ENCODE measurements around the gene C9orf43.
"Not testable (repeated sequence)": the region's sequence is repeated elsewhere in the genome, so short reads cannot be mapped to it uniquely, and the experiment has no call there.

The C9orf43 gene

GRCh38 chr9:113421726-113422125, 11.2 kb downstream of the C9orf43 start:
- Mint-ChIP-seq H3K27me3 (no peaks in the 10 kb centered on the region), H3K9me3 (ENCODE audit: low read depth) (no peaks in the 10 kb centered on the region), H3K36me3 (no peaks in the 10 kb centered on the region), H3K27ac (no peak overlapping the region), H3K4me1 (ENCODE audit: low read depth) (no peaks in the 10 kb centered on the region), H3K4me3 (no peak overlapping the region)

GRCh38 chr9:113425072-113425471, 14.5 kb downstream of the C9orf43 start:
- Mint-ChIP-seq H3K9me3 (ENCODE audit: low read depth) (no peaks in the 10 kb centered on the region), H3K27ac (no peak overlapping the region), H3K36me3 (no peaks in the 10 kb centered on the region), H3K4me3 (no peak overlapping the region), H3K27me3 (no peaks in the 10 kb centered on the region), H3K4me1 (ENCODE audit: low read depth) (no peaks in the 10 kb centered on the region)

GRCh38 chr9:113426701-113427100, 16.2 kb downstream of the C9orf43 start:
- Mint-ChIP-seq H3K27me3 (no peaks in the 10 kb centered on the region), H3K9me3 (ENCODE audit: low read depth) (no peaks in the 10 kb centered on the region), H3K4me3 (no peak overlapping the region), H3K36me3 (no peaks in the 10 kb centered on the region), H3K27ac (no peak overlapping the region), H3K4me1 (ENCODE audit: low read depth) (no peaks in the 10 kb centered on the region)

- no peak overlapping the region for H3K4me3 Mint-ChIP-seq
- H3K27me3 Mint-ChIP-seq: no peaks in the 10 kb centered on the region
- H3K4me1 Mint-ChIP-seq (ENCODE audit: low read depth): no peaks in the 10 kb centered on the region
- no peaks in the 10 kb centered on the region for H3K36me3 Mint-ChIP-seq
- H3K9me3 Mint-ChIP-seq (ENCODE audit: low read depth): no peaks in the 10 kb centered on the region
- no peak overlapping the region for H3K27ac Mint-ChIP-seq
Observed at GRCh38 chr9:113427629-113428028, 17.1 kb downstream of the C9orf43 start.

- H3K27ac Mint-ChIP-seq: no peak overlapping the region
- no peaks in the 10 kb centered on the region for H3K36me3 Mint-ChIP-seq
- no peaks in the 10 kb centered on the region for H3K4me1 Mint-ChIP-seq (ENCODE audit: low read depth)
- no peak overlapping the region for H3K4me3 Mint-ChIP-seq
- H3K9me3 Mint-ChIP-seq (ENCODE audit: low read depth): no peaks in the 10 kb centered on the region
- no peaks in the 10 kb centered on the region for H3K27me3 Mint-ChIP-seq
Observed at GRCh38 chr9:113428062-113428615, 17.6 kb downstream of the C9orf43 start.

- Mint-ChIP-seq H3K27me3 (no peaks in the 10 kb centered on the region), H3K4me1 (ENCODE audit: low read depth) (no peaks in the 10 kb centered on the region), H3K27ac (no peak overlapping the region), H3K9me3 (ENCODE audit: low read depth) (no peaks in the 10 kb centered on the region), H3K36me3 (no peaks in the 10 kb centered on the region), H3K4me3 (no peak overlapping the region)
Observed at GRCh38 chr9:113431191-113431590, 20.6 kb downstream of the C9orf43 start.

GRCh38 chr9:113436728-113437515, 26.4 kb downstream of the C9orf43 start:
- Mint-ChIP-seq H3K36me3 (no peaks in the 10 kb centered on the region), H3K4me3 (no peak overlapping the region), H3K9me3 (ENCODE audit: low read depth) (no peaks in the 10 kb centered on the region), H3K27ac (no peak overlapping the region), H3K27me3 (no peaks in the 10 kb centered on the region), H3K4me1 (ENCODE audit: low read depth) (no peaks in the 10 kb centered on the region)

- not testable (repeated sequence) for H3K4me1 Mint-ChIP-seq (ENCODE audit: low read depth); H3K9me3 Mint-ChIP-seq (ENCODE audit: low read depth); H3K4me3 Mint-ChIP-seq; H3K27me3 Mint-ChIP-seq; H3K36me3 Mint-ChIP-seq; H3K27ac Mint-ChIP-seq
Observed at GRCh38 chr9:113437716-113438115, 27.2 kb downstream of the C9orf43 start.

- Mint-ChIP-seq H3K36me3 (no peaks in the 10 kb centered on the region), H3K27ac (no peak overlapping the region), H3K27me3 (no peaks in the 10 kb centered on the region), H3K4me1 (ENCODE audit: low read depth) (no peaks in the 10 kb centered on the region), H3K9me3 (ENCODE audit: low read depth) (no peaks in the 10 kb centered on the region), H3K4me3 (no peak overlapping the region)
Observed at GRCh38 chr9:113444736-113445135, 34.2 kb downstream of the C9orf43 start.

GRCh38 chr9:113446323-113446740, 35.8 kb downstream of the C9orf43 start:
- H3K27ac Mint-ChIP-seq: no peak overlapping the region
- H3K4me1 Mint-ChIP-seq (ENCODE audit: low read depth): no peaks in the 10 kb centered on the region
- H3K4me3 Mint-ChIP-seq: no peak overlapping the region
- no peaks in the 10 kb centered on the region for H3K9me3 Mint-ChIP-seq (ENCODE audit: low read depth)
- no peaks in the 10 kb centered on the region for H3K36me3 Mint-ChIP-seq
- H3K27me3 Mint-ChIP-seq: no peaks in the 10 kb centered on the region

- Mint-ChIP-seq H3K27me3 (no peaks in the 10 kb centered on the region), H3K4me1 (ENCODE audit: low read depth) (no peaks in the 10 kb centered on the region), H3K4me3 (no peak overlapping the region), H3K27ac (no peak overlapping the region), H3K9me3 (ENCODE audit: low read depth) (no peaks in the 10 kb centered on the region), H3K36me3 (no peaks in the 10 kb centered on the region)
Observed at GRCh38 chr9:113449376-113449775, 38.8 kb downstream of the C9orf43 start.

GRCh38 chr9:113452113-113452605, 41.6 kb downstream of the C9orf43 start:
- Mint-ChIP-seq H3K9me3 (ENCODE audit: low read depth) (no peaks in the 10 kb centered on the region), H3K4me3 (no peak overlapping the region), H3K27ac (no peak overlapping the region), H3K27me3 (no peaks in the 10 kb centered on the region), H3K36me3 (no peaks in the 10 kb centered on the region), H3K4me1 (ENCODE audit: low read depth) (peaks cover 5% of the 10 kb centered on the region)

GRCh38 chr9:113454914-113455761, 44.6 kb downstream of the C9orf43 start:
- Mint-ChIP-seq H3K9me3 (ENCODE audit: low read depth) (no peaks in the 10 kb centered on the region), H3K27ac (peak overlapping the region; percentile 7), H3K36me3 (no peaks in the 10 kb centered on the region)

GRCh38 chr9:113456235-113456634, 45.7 kb downstream of the C9orf43 start:
- Mint-ChIP-seq H3K9me3 (ENCODE audit: low read depth) (no peaks in the 10 kb centered on the region), H3K27me3 (no peaks in the 10 kb centered on the region), H3K27ac (no peak overlapping the region), H3K4me3 (no peak overlapping the region), H3K4me1 (ENCODE audit: low read depth) (peaks cover 5% of the 10 kb centered on the region), H3K36me3 (no peaks in the 10 kb centered on the region)

More at GRCh38 chr9:113454914-113455761, 44.6 kb downstream of the C9orf43 start:
- Mint-ChIP-seq H3K4me1 (ENCODE audit: low read depth) (peaks cover 5% of the 10 kb centered on the region), H3K4me3 (no peak overlapping the region), H3K27me3 (no peaks in the 10 kb centered on the region)

GRCh38 chr9:113461285-113461684, 50.7 kb downstream of the C9orf43 start:
- peaks cover 2% of the 10 kb centered on the region for H3K4me1 Mint-ChIP-seq (ENCODE audit: low read depth)
- no peaks in the 10 kb centered on the region for H3K36me3 Mint-ChIP-seq
- no peaks in the 10 kb centered on the region for H3K27me3 Mint-ChIP-seq
- H3K27ac Mint-ChIP-seq: no peak overlapping the region
- no peak overlapping the region for H3K4me3 Mint-ChIP-seq
- H3K9me3 Mint-ChIP-seq (ENCODE audit: low read depth): no peaks in the 10 kb centered on the region
